Parathyroid adenoma (tissue), 2 donors: ENCODE measurements around the gene SIRPB1.

ENCODE experiments used
- H2AFZ ChIP-seq: fragments of 300-600 bp; sonication (generic); one replicate; pipeline ENCODE4 v1.7.0; 2017; ENCODE audit warnings: antibody characterized with exemption, mild to moderate bottlenecking
- H3K27ac ChIP-seq: fragments of 300-600 bp; sonication (generic); one replicate; pipeline ENCODE4 v1.7.0; 2017
- H3K27me3 ChIP-seq: fragments of 300-600 bp; sonication (generic); one replicate; pipeline ENCODE4 v1.7.0; 2017; ENCODE audit warnings: low read length; ENCODE audit not compliant: control insufficient read depth, insufficient read depth
- H3K36me3 ChIP-seq: fragments of 300-600 bp; sonication (generic); one replicate; pipeline ENCODE4 v1.7.0; 2017; ENCODE audit warnings: low read length; ENCODE audit not compliant: control insufficient read depth, insufficient read depth
- H3K4me1 ChIP-seq: fragments of 300-600 bp; sonication (generic); one replicate; pipeline ENCODE4 v1.7.0; 2017; ENCODE audit warnings: control low read depth
- H3K4me2 ChIP-seq: fragments of 300-600 bp; sonication (generic); one replicate; pipeline ENCODE4 v1.7.0; 2017; ENCODE audit warnings: low read length
- H3K4me3 ChIP-seq: fragments of 300-600 bp; sonication (generic); one replicate; pipeline ENCODE4 v1.7.0; 2017; ENCODE audit warnings: low read depth, low read length
- H3K79me2 ChIP-seq: fragments of 300-600 bp; sonication (generic); one replicate; pipeline ENCODE4 v1.7.0; 2017; ENCODE audit warnings: control low read depth
- H3K9ac ChIP-seq: fragments of 300-600 bp; sonication (generic); one replicate; pipeline ENCODE4 v1.7.0; 2017; ENCODE audit warnings: mild to moderate bottlenecking
- H3K9me3 ChIP-seq: fragments of 300-600 bp; sonication (generic); one replicate; pipeline ENCODE4 v1.7.0; 2017; ENCODE audit warnings: low read length; ENCODE audit not compliant: control insufficient read depth
- CTCF ChIP-seq: fragments of 300-600 bp; sonication (generic); IDR thresholded peaks from one replicate; pipeline ENCODE4 v1.7.0; 2017; ENCODE audit warnings: antibody characterized with exemption, mild to moderate bottlenecking
- donor health status: primary hyperparathyroidism.

SIRPB1 gene

GRCh38 chr20:1664911-1665310 lies 45.1 kb upstream of the SIRPB1 start:
- Histone ChIP-seq H3K27me3 (no peaks in the 10 kb centered on the region), H3K36me3 (no peaks in the 10 kb centered on the region), H3K79me2 (no peaks in the 10 kb centered on the region), H2AFZ (no peak overlapping the region), H3K4me2 (no peak overlapping the region), H3K27ac (no peak overlapping the region), H3K9me3 (no peaks in the 10 kb centered on the region), H3K9ac (no peak overlapping the region), H3K4me1 (no peaks in the 10 kb centered on the region), H3K4me3 (no peak overlapping the region)
- TF ChIP-seq CTCF = no peak

GRCh38 chr20:1663917-1664316 lies 44.1 kb upstream of the SIRPB1 start:
- no peak overlapping the region for H3K9ac ChIP-seq
- no peak overlapping the region for H3K4me2 ChIP-seq
- H3K9me3 ChIP-seq = no peaks in the 10 kb centered on the region
- TF ChIP-seq CTCF = no peak
- H3K4me1 ChIP-seq = no peaks in the 10 kb centered on the region
- H3K27me3 ChIP-seq = no peaks in the 10 kb centered on the region
- H2AFZ ChIP-seq = no peak overlapping the region
- H3K27ac ChIP-seq = no peak overlapping the region
- H3K79me2 ChIP-seq = no peaks in the 10 kb centered on the region
- H3K36me3 ChIP-seq = no peaks in the 10 kb centered on the region
- H3K4me3 ChIP-seq = no peak overlapping the region

- no peaks in the 10 kb centered on the region for H3K4me1 ChIP-seq
- no peak for TF ChIP-seq CTCF
- H2AFZ ChIP-seq = no peak overlapping the region
- no peaks in the 10 kb centered on the region for H3K27me3 ChIP-seq
- no peaks in the 10 kb centered on the region for H3K79me2 ChIP-seq
- H3K4me2 ChIP-seq = no peak overlapping the region
- H3K9me3 ChIP-seq = no peaks in the 10 kb centered on the region
- H3K27ac ChIP-seq = no peak overlapping the region
- no peak overlapping the region for H3K9ac ChIP-seq
- no peak overlapping the region for H3K4me3 ChIP-seq
- no peaks in the 10 kb centered on the region for H3K36me3 ChIP-seq
Measured at GRCh38 chr20:1661542-1662299, 41.9 kb upstream of the SIRPB1 start.

GRCh38 chr20:1660246-1660645 lies 40.4 kb upstream of the SIRPB1 start:
- Histone ChIP-seq H3K4me1 (no peaks in the 10 kb centered on the region), H3K79me2 (no peaks in the 10 kb centered on the region), H3K27ac (no peak overlapping the region), H3K36me3 (no peaks in the 10 kb centered on the region), H3K4me3 (no peak overlapping the region), H3K9me3 (no peaks in the 10 kb centered on the region), H3K9ac (no peak overlapping the region), H3K27me3 (no peaks in the 10 kb centered on the region), H2AFZ (no peak overlapping the region), H3K4me2 (no peak overlapping the region)
- no peak for TF ChIP-seq CTCF
